Transverse colon (tissue), 4 donors: ENCODE data around the gene FRMPD4. TPM values are rescaled to one million over a fixed set of nuclear protein-coding genes. Genes with fewer than 3 reads are reported as not detected.

Experiments
- DNase-seq: peaks from one replicate; pipeline ENCODE4 v3.0.0-alpha.2; 2019
- H3K27ac ChIP-seq, 4 donors: fragments of 200-600 bp; sonication (generic); 2 replicates each; pipeline ENCODE4 v1.5.1; 2016 to 2018; ENCODE audit warnings: inconsistent platforms in 4 of 4
- H3K27me3 ChIP-seq: fragments of 200-600 bp; sonication (generic); 2 replicates; pipeline ENCODE4 v1.5.1; 2017; ENCODE audit warnings: inconsistent platforms
- H3K36me3 ChIP-seq, 4 donors: fragments of 200-600 bp; sonication (generic); 2 replicates each; pipeline ENCODE4 v1.5.1; 2017 to 2019; ENCODE audit warnings: inconsistent platforms in 4 of 4
- H3K4me1 ChIP-seq, 4 donors: fragments of 200-600 bp; sonication (generic); 2 replicates each; pipeline ENCODE4 v1.5.1; 2017 to 2020; ENCODE audit warnings: inconsistent platforms in 4 of 4
- H3K4me3 ChIP-seq, 4 donors: fragments of 200-600 bp; sonication (generic); 1 replicate in 1 of 4; 2 replicates in 3 of 4; pipeline versions ENCODE4 v1.5.1 to v1.6.1; 2017 to 2019; ENCODE audit warnings: inconsistent platforms in 4 of 4
- H3K9me3 ChIP-seq, 2 donors: fragments of 200-600 bp; sonication (generic); 2 replicates each; pipeline ENCODE4 v1.5.1; 2017 to 2019; ENCODE audit warnings: inconsistent platforms in 2 of 2
- CTCF ChIP-seq, 5 experiments: fragments of 200-600 bp in 3 of 5; fragments of 450-650 bp in 2 of 5; sonication (generic) in 3 of 5; IDR thresholded peaks; 1 replicate in 2 of 5; 2 replicates in 3 of 5; pipeline ENCODE4 v1.5.1; 2016 to 2017; ENCODE audit warnings: antibody characterized with exemption in 5 of 5, inconsistent platforms in 3 of 5, mild to moderate bottlenecking in 2 of 5, moderate library complexity in 1 of 5
- EP300 ChIP-seq: sonication (generic); formaldehyde crosslinking; IDR thresholded peaks from one replicate; pipeline ENCODE4 v1.6.1; 2017; ENCODE audit warnings: antibody characterized with exemption, low read depth
- POLR2A ChIP-seq: fragments of 450-650 bp; IDR thresholded peaks from one replicate; pipeline ENCODE4 v1.6.1; 2016; ENCODE audit warnings: antibody characterized with exemption, mild to moderate bottlenecking, moderate library complexity
- POLR2AphosphoS5 ChIP-seq, 3 donors: sonication (generic); formaldehyde crosslinking; IDR thresholded peaks; one replicate each; pipeline ENCODE4 v1.6.1; 2016; ENCODE audit warnings: antibody characterized with exemption in 3 of 3
- WGBS, 2 donors: methylation state at CpG; one replicate each; pipeline ENCODE4 v1.1.5; 2018; ENCODE audit warnings: low coverage in 1 of 2; 5-methylcytosine and 5-hydroxymethylcytosine counted together
- in situ Hi-C, 4 donors: fragments of 200-750 bp; cut with MboI; loops; one replicate each; pipeline versions ENCODE4 v1.15.0 to v1.15.1; 2017; ENCODE audit warnings: low sequenced_read_pairs in 3 of 4, low pct_ligation_motif_present in 1 of 4, low pct_unique_long_range_greater_than_20kb in 1 of 4
- intact Hi-C: fragments of 100-400 bp; cut with DNase I; formaldehyde crosslinking; loops from one replicate; pipeline ENCODE4 v1.15.1; 2023; ENCODE audit warnings: low total_unique reads
- total RNA-seq, 4 donors: library from RNA; depleted of rRNA; stranded (reverse); fragments of >200 nt; gene quantifications; one replicate each; pipeline ENCODE4 v1.1.0, GENCODE V29; 2016

The FRMPD4 gene
- total RNA-seq, 4 donors from 2014 or later: 0.79 to 1.5 (median 0.82) TPM; not detected in 1

GRCh38 chrX:12210971-12211370 lies 72.7 kb downstream of the FRMPD4 start:
- no peak for DNase-seq
- 45 to 56% methylated on average over 1 to 3 of the region's 3 CpGs for WGBS, 2 donors
- Histone ChIP-seq H3K9me3 (no peaks in the 10 kb centered on the region), H3K36me3 (no peaks in the 10 kb centered on the region), H3K27ac (peak overlapping the region in 3 of 4 donors; percentile 16 to 58 (median 37)), H3K27me3 (no peaks in the 10 kb centered on the region), H3K4me1 (no peaks in the 10 kb centered on the region), H3K4me3 (no peak overlapping the region)
- TF ChIP-seq EP300: no peak
- TF ChIP-seq CTCF (IDR thresholded peaks at IDR 0.05): no peak
- no peak for TF ChIP-seq POLR2A
- no peak for TF ChIP-seq POLR2AphosphoS5 (IDR thresholded peaks at IDR 0.05)
- intact Hi-C loops: no loop called here
- in situ Hi-C loops: no loop called here

DNA sequence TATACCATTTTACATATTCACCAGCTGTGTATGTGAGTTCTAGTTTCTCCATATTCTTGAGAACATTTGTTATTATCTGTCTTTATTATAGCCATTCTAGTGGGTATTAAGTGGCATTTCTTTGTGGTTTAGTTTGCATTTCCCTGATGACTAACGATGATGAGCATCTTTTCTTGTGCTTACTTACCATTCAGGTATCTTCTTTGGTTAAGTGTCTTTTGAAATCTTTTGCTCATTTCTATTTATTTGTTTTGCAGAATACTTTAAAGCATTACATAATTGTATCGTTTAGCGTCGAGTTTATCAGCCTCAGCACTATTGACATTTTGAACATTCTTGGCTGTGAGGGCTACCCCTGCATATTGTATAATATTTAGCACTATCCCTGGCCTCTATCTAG lies 85.4 kb downstream of the FRMPD4 start:
- no peaks in the 10 kb centered on the region for H3K36me3 ChIP-seq
- H3K27me3 ChIP-seq: no peaks in the 10 kb centered on the region
- WGBS, 2 donors: 82% methylated on average over 4 of the region's 4 CpGs; no CpG with 5 or more reads in 1 of the 2 donors
- in situ Hi-C loops (no loop called here), intact Hi-C loops (no loop called here)
- no peaks in the 10 kb centered on the region for H3K4me1 ChIP-seq
- no peak overlapping the region for H3K27ac ChIP-seq
- H3K9me3 ChIP-seq: no peaks in the 10 kb centered on the region
- no peak overlapping the region for H3K4me3 ChIP-seq
- TF ChIP-seq EP300: no peak
- TF ChIP-seq CTCF (IDR thresholded peaks at IDR 0.05): no peak
- TF ChIP-seq POLR2A: no peak
- no peak for TF ChIP-seq POLR2AphosphoS5 (IDR thresholded peaks at IDR 0.05)
- no peak for DNase-seq

- Histone ChIP-seq H3K4me1 (no peaks in the 10 kb centered on the region), H3K4me3 (no peak overlapping the region), H3K9me3 (no peaks in the 10 kb centered on the region), H3K36me3 (no peaks in the 10 kb centered on the region), H3K27me3 (no peaks in the 10 kb centered on the region), H3K27ac (no peak overlapping the region)
- TF ChIP-seq POLR2AphosphoS5 (IDR thresholded peaks at IDR 0.05): no peak
- no peak for TF ChIP-seq POLR2A
- no peak for TF ChIP-seq EP300
- no peak for TF ChIP-seq CTCF (IDR thresholded peaks at IDR 0.05)
- 13% methylated on average over 1 of the region's 1 CpG; no CpG with 5 or more reads in 1 of the 2 donors for WGBS, 2 donors
- in situ Hi-C loops (no loop called here), intact Hi-C loops (no loop called here)
- no peak for DNase-seq
Observed at GRCh38 chrX:12225107-12225506, 86.8 kb downstream of the FRMPD4 start.

DNA sequence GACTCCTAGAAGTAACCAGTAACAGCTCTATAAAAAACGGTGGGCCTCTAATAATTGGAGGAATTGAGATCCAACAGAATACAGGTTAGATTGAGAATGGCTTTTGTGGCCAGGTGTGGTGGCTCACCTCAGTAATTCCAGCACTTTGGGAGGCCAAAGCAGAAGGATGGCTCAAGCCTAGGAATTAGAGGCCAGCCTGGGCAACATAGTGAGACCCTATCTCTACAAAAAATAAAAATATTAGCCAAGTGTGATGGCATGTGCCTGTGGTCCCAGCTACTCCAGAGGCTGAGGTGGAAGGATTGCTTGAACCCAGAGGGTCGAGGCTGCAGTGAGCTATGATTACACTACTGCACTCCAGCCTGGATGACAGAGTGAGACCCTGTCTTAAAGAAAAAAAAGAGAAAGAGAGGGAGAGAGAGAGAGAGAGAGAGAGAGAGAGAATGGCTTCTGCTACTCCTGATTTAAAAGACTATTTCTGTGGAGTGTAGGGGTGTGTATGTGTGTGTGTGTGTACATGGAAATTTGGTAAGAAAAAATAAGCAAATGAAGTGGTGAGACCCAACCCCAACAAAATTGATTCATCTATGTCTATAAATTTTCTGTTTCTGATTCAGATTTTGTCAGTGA lies 89.3 kb downstream of the FRMPD4 start:
- Histone ChIP-seq H3K4me1 (no peaks in the 10 kb centered on the region), H3K4me3 (no peak overlapping the region), H3K9me3 (no peaks in the 10 kb centered on the region), H3K36me3 (no peaks in the 10 kb centered on the region), H3K27ac (no peak overlapping the region), H3K27me3 (no peaks in the 10 kb centered on the region)
- TF ChIP-seq POLR2AphosphoS5 (IDR thresholded peaks at IDR 0.05): no peak
- no peak for TF ChIP-seq POLR2A
- TF ChIP-seq CTCF (IDR thresholded peaks at IDR 0.05): no peak
- TF ChIP-seq EP300: no peak
- intact Hi-C loops: no loop called here
- no peak for DNase-seq
- WGBS, 2 donors: 49 to 67% methylated on average over 1 to 2 of the region's 2 CpGs
- in situ Hi-C loops: no loop called here
